ENCODE results near the gene CLEC11A. TPM values are rescaled to one million over a fixed set of nuclear protein-coding genes. Genes with fewer than 3 reads are reported as not detected.

The CLEC11A gene
- total and polyA plus RNA-seq, 2 of the 8 experiments (the other 6 are each of a cell fraction or from before 2014, with no cell fraction given), result 4.3 to 17.4 TPM

- H3K23me2 ChIP-seq (ENCODE audit: low read depth, low read length), result peaks cover 17% of the 10 kb centered on the region
- no peak overlapping the region for H3K9ac ChIP-seq (replicated peaks in 1 of 4; ENCODE audit: extremely low read depth in 1 of 4, low read depth in 3 of 4, low read length in 3 of 4)
- H3K4me3 ChIP-seq (ENCODE audit: extremely low read depth in 1 of 4, insufficient read depth in 2 of 4, low read depth in 3 of 4, low read length in 4 of 4), result no peak overlapping the region
- no peak overlapping the region for H3K18ac ChIP-seq (ENCODE audit: extremely low read depth, low read length)
- H3K27me3 ChIP-seq (replicated peaks in 1 of 4; ENCODE audit: control insufficient read depth in 3 of 4, extremely low read depth in 1 of 4, insufficient read depth in 3 of 4, low read length in 3 of 4), result peaks cover 9 to 68% (median 60%) of the 10 kb centered on the region in 4 experiments
- no peak overlapping the region for H2BK5ac ChIP-seq (ENCODE audit: low read depth, low read length)
- H3K4ac ChIP-seq (replicated peaks; ENCODE audit: insufficient read length, low read depth, low read length), result no peak overlapping the region
- no peak overlapping the region for H3K23ac ChIP-seq (ENCODE audit: insufficient read length)
- DNase-seq (ENCODE audit: low read depth in 1 of 2, low spot score in 2 of 2) (no peak), FAIRE-seq (no peak)
- no peaks in the 10 kb centered on the region for H3K36me3 ChIP-seq (ENCODE audit: control insufficient read depth in 2 of 4, insufficient read depth in 4 of 4, low read length in 3 of 4)
- H3K4me1 ChIP-seq (replicated peaks in 1 of 4; ENCODE audit: control insufficient read depth in 3 of 4, insufficient read depth in 4 of 4, low read length in 3 of 4), result peaks cover 0 to 23% (median 19%) of the 10 kb centered on the region in 4 experiments; a peak in 6 of 7 replicates
- no peak overlapping the region for H2AK5ac ChIP-seq (ENCODE audit: low read depth, low read length)
- no peak overlapping the region for H4K91ac ChIP-seq (replicated peaks; ENCODE audit: insufficient read length, low read length)
- 81% methylated on average over 12 of the region's 13 CpGs; no CpG with 5 or more reads in 1 of the 2 experiments for WGBS, 2 experiments (ENCODE audit: extremely low coverage in 1 of 2, insufficient coverage in 1 of 2, insufficient read length in 1 of 2, insufficient replicate concordance in 2 of 2, low coverage in 1 of 2, low lambda C conversion rate in 2 of 2, missing lambda C conversion rate in 1 of 2)
- H2BK120ac ChIP-seq (replicated peaks; ENCODE audit: low read depth, low read length), result no peak overlapping the region
- H3K4me2 ChIP-seq (ENCODE audit: insufficient read depth in 1 of 2, low read depth in 2 of 2, low read length in 2 of 2), result no peak overlapping the region
- POLR2A ChIA-PET (ENCODE audit: partially characterized antibody), result interaction anchor here (0.7 to 0.8 kb wide), 2 partner anchors 37 to 107 kb away, joined by 3 read pairs; no protein-coding TSS in a partner anchor
- no peak overlapping the region for H2AFZ ChIP-seq (ENCODE audit: low read length)
- H3K27ac ChIP-seq (ENCODE audit: low read depth, low read length), result no peak overlapping the region
- peaks cover 0 to 24% of the 10 kb centered on the region in 2 experiments for H4K20me1 ChIP-seq (replicated peaks in 1 of 2; ENCODE audit: control insufficient read depth in 1 of 2, insufficient read depth in 2 of 2, low read length in 2 of 2)
- H2BK12ac ChIP-seq (ENCODE audit: low read depth, low read length), result no peak overlapping the region
- no peak overlapping the region for H3K14ac ChIP-seq (ENCODE audit: insufficient read length)
- H3K9me3 ChIP-seq (ENCODE audit: insufficient read depth in 2 of 2, low read depth in 1 of 2, low read length in 1 of 2), result no peaks in the 10 kb centered on the region
- H3K79me1 ChIP-seq (ENCODE audit: low read depth, low read length), result no peaks in the 10 kb centered on the region
- no peak overlapping the region for H2BK15ac ChIP-seq (ENCODE audit: low read length)
- no peak overlapping the region for H4K5ac ChIP-seq (ENCODE audit: insufficient read length, low read depth, low read length)
- no peak overlapping the region for H3K56ac ChIP-seq (replicated peaks; ENCODE audit: insufficient read length, low read depth, low read length)
- CTCF ChIA-PET (ENCODE audit: partially characterized antibody), result interaction anchor here (1.0 to 2.1 kb wide), 8 partner anchors 8 to 141 kb away, joined by 3 to 10 read pairs (median 4); partner anchors contain the start of gene CLEC11A
- H3K79me2 ChIP-seq (ENCODE audit: control insufficient read depth in 1 of 2, insufficient read depth in 2 of 2, low read length in 2 of 2), result no peaks in the 10 kb centered on the region
- no peak overlapping the region; the same call in 1 of the 2 replicates for H4K8ac ChIP-seq (ENCODE audit: extremely low read depth, insufficient read depth, low read length)
- H2BK20ac ChIP-seq (ENCODE audit: low read length), result no peak overlapping the region
- no peak for TF ChIP-seq SUZ12 (IDR thresholded peaks at IDR 0.05; ENCODE audit: low read length)
- no peak for TF ChIP-seq SP4 (IDR thresholded peaks at IDR 0.05; ENCODE audit: low read length)
- TF ChIP-seq SAP30 (IDR thresholded peaks at IDR 0.05; ENCODE audit: insufficient read depth, insufficient replicate concordance, low read length), result no peak
- TF ChIP-seq POLR2A (IDR thresholded peaks at IDR 0.05; ENCODE audit: control extremely low read depth in 1 of 2, low read depth in 2 of 2, low read length in 2 of 2), result no peak
- no peak for TF ChIP-seq CTBP2 (IDR thresholded peaks at IDR 0.05; ENCODE audit: borderline replicate concordance, insufficient read depth, insufficient read length, low read length)
- no peak for TF ChIP-seq CEBPB (IDR thresholded peaks at IDR 0.05; ENCODE audit: low read depth, low read length)
- no peak for TF ChIP-seq SIRT6 (IDR thresholded peaks at IDR 0.05; ENCODE audit: low read length)
- no peak for TF ChIP-seq HDAC2 (IDR thresholded peaks at IDR 0.05; ENCODE audit: borderline replicate concordance in 1 of 2, low read depth in 2 of 2, low read length in 2 of 2)
- no peak for TF ChIP-seq CTCF (IDR thresholded peaks at IDR 0.05; ENCODE audit: control extremely low read depth in 1 of 3, insufficient read depth in 1 of 3, low read depth in 1 of 3, low read length in 3 of 3)
- TF ChIP-seq TCF12 (IDR thresholded peaks at IDR 0.05; ENCODE audit: low read depth, low read length), result no peak
Observed at GRCh38 chr19:50697414-50698124, 25.6 kb upstream of the CLEC11A start.
